ENCODE results near the gene CRY2.

Gene CRY2

GRCh38 chr11:45885274-45885920 is 38.1 kb downstream of the CRY2 start, which contains the start of gene MAPK8IP1:
Gene MAPK8IP1, plus strand, starts transcription at chr11:45885651. Its CDS starts 170 bp downstream, at chr11:45885821.
- Mint-ChIP-seq H3K9me3 (no peaks in the 10 kb centered on the region), H3K4me1 (peaks cover 8% of the 10 kb centered on the region), H3K36me3 (peaks cover 5% of the 10 kb centered on the region), H3K4me3 (peak within 1 kb of the TSS; percentile 49), H3K27me3 (peaks cover 33% of the 10 kb centered on the region), H3K27ac (no peak within 1 kb of the TSS)
- CTCF ChIA-PET = no interaction called here
- DNase-seq = peak; percentile 69

GRCh38 chr11:45885921-45886721 is 38.8 kb downstream of the CRY2 start:
- CTCF ChIA-PET = no interaction called here
- Mint-ChIP-seq H3K9me3 (no peaks in the 10 kb centered on the region), H3K4me1 (peaks cover 8% of the 10 kb centered on the region), H3K4me3 (peak overlapping the region; percentile 37), H3K27ac (no peak overlapping the region), H3K36me3 (no peaks in the 10 kb centered on the region), H3K27me3 (peaks cover 35% of the 10 kb centered on the region)
- DNase-seq = no peak

GRCh38 chr11:45886816-45887520 is 39.7 kb downstream of the CRY2 start:
- H3K4me3 Mint-ChIP-seq = peak overlapping the region; percentile 37

GRCh38 chr11:45887587-45887986 is 40.3 kb downstream of the CRY2 start:
- peaks cover 43% of the 10 kb centered on the region for H3K27me3 Mint-ChIP-seq
- no peak for DNase-seq
- peaks cover 8% of the 10 kb centered on the region for H3K4me1 Mint-ChIP-seq
- no peak overlapping the region for H3K4me3 Mint-ChIP-seq
- no peak overlapping the region for H3K27ac Mint-ChIP-seq
- no peaks in the 10 kb centered on the region for H3K36me3 Mint-ChIP-seq
- no peaks in the 10 kb centered on the region for H3K9me3 Mint-ChIP-seq
- CTCF ChIA-PET = no interaction called here

More at GRCh38 chr11:45886816-45887520, 39.7 kb downstream of the CRY2 start:
- H3K9me3 Mint-ChIP-seq = no peaks in the 10 kb centered on the region
- DNase-seq = no peak
- no peak overlapping the region for H3K27ac Mint-ChIP-seq
- no peaks in the 10 kb centered on the region for H3K36me3 Mint-ChIP-seq
- H3K27me3 Mint-ChIP-seq = peaks cover 39% of the 10 kb centered on the region
- peaks cover 8% of the 10 kb centered on the region for H3K4me1 Mint-ChIP-seq
- CTCF ChIA-PET = no interaction called here

- DNase-seq = no peak
- Mint-ChIP-seq H3K4me3 (no peak overlapping the region), H3K4me1 (peaks cover 6% of the 10 kb centered on the region), H3K36me3 (no peaks in the 10 kb centered on the region), H3K27me3 (peaks cover 56% of the 10 kb centered on the region), H3K27ac (no peak overlapping the region), H3K9me3 (no peaks in the 10 kb centered on the region)
- CTCF ChIA-PET = interaction anchor here (1.8 kb wide), 1 partner anchor 16 kb away, joined by 5 read pairs; no protein-coding TSS in a partner anchor
Measured at GRCh38 chr11:45889555-45889954, 42.3 kb downstream of the CRY2 start.

- CTCF ChIA-PET = interaction anchor here (1.8 kb wide), 1 partner anchor 17 kb away, joined by 5 read pairs; no protein-coding TSS in a partner anchor
- no peak overlapping the region for H3K27ac Mint-ChIP-seq
- no peak for DNase-seq
- no peaks in the 10 kb centered on the region for H3K36me3 Mint-ChIP-seq
- peaks cover 3% of the 10 kb centered on the region for H3K4me1 Mint-ChIP-seq
- H3K9me3 Mint-ChIP-seq = no peaks in the 10 kb centered on the region
- peaks cover 56% of the 10 kb centered on the region for H3K27me3 Mint-ChIP-seq
- H3K4me3 Mint-ChIP-seq = no peak overlapping the region
Measured at GRCh38 chr11:45889966-45890365, 42.7 kb downstream of the CRY2 start.

GRCh38 chr11:45890886-45891550 is 43.7 kb downstream of the CRY2 start:
- Mint-ChIP-seq H3K9me3 (no peaks in the 10 kb centered on the region), H3K4me1 (no peaks in the 10 kb centered on the region), H3K27me3 (peaks cover 57% of the 10 kb centered on the region), H3K36me3 (no peaks in the 10 kb centered on the region), H3K4me3 (no peak overlapping the region), H3K27ac (no peak overlapping the region)
- no peak for DNase-seq
- CTCF ChIA-PET = no interaction called here

- Mint-ChIP-seq H3K9me3 (no peaks in the 10 kb centered on the region), H3K4me3 (no peak overlapping the region), H3K4me1 (no peaks in the 10 kb centered on the region), H3K27ac (no peak overlapping the region), H3K27me3 (peaks cover 57% of the 10 kb centered on the region), H3K36me3 (no peaks in the 10 kb centered on the region)
- no peak for DNase-seq
- CTCF ChIA-PET = no interaction called here
Measured at GRCh38 chr11:45892856-45893255, 45.6 kb downstream of the CRY2 start.

- H3K27me3 Mint-ChIP-seq = peaks cover 74% of the 10 kb centered on the region
- CTCF ChIA-PET = interaction anchor here (1.5 kb wide), 1 partner anchor 21 kb away, joined by 4 read pairs; no protein-coding TSS in a partner anchor
- H3K9me3 Mint-ChIP-seq = no peaks in the 10 kb centered on the region
- H3K27ac Mint-ChIP-seq = no peak overlapping the region
- H3K36me3 Mint-ChIP-seq = no peaks in the 10 kb centered on the region
- no peak for DNase-seq
- H3K4me1 Mint-ChIP-seq = peaks cover 2% of the 10 kb centered on the region
- no peak overlapping the region for H3K4me3 Mint-ChIP-seq
Measured at GRCh38 chr11:45894555-45895247, 47.4 kb downstream of the CRY2 start.

GRCh38 chr11:45895553-45896259 is 48.4 kb downstream of the CRY2 start:
- CTCF ChIA-PET = no interaction called here
- H3K9me3 Mint-ChIP-seq = no peaks in the 10 kb centered on the region
- peaks cover 84% of the 10 kb centered on the region for H3K27me3 Mint-ChIP-seq

GRCh38 chr11:45896422-45896984 is 49.2 kb downstream of the CRY2 start:
- Mint-ChIP-seq H3K27me3 (peaks cover 87% of the 10 kb centered on the region), H3K9me3 (no peaks in the 10 kb centered on the region), H3K4me1 (peaks cover 5% of the 10 kb centered on the region), H3K36me3 (no peaks in the 10 kb centered on the region), H3K27ac (no peak overlapping the region), H3K4me3 (no peak overlapping the region)
- DNase-seq = no peak
- CTCF ChIA-PET = interaction anchor here (1.2 kb wide), 1 partner anchor 24 kb away, joined by 3 read pairs; no protein-coding TSS in a partner anchor

More at GRCh38 chr11:45895553-45896259, 48.4 kb downstream of the CRY2 start:
- H3K36me3 Mint-ChIP-seq = no peaks in the 10 kb centered on the region
- no peak overlapping the region for H3K27ac Mint-ChIP-seq
- peaks cover 5% of the 10 kb centered on the region for H3K4me1 Mint-ChIP-seq
- H3K4me3 Mint-ChIP-seq = no peak overlapping the region
- no peak for DNase-seq

- Mint-ChIP-seq H3K4me3 (no peak overlapping the region), H3K9me3 (no peaks in the 10 kb centered on the region), H3K27me3 (peaks cover 90% of the 10 kb centered on the region), H3K27ac (no peak overlapping the region), H3K4me1 (peaks cover 5% of the 10 kb centered on the region), H3K36me3 (no peaks in the 10 kb centered on the region)
- no peak for DNase-seq
- CTCF ChIA-PET = interaction anchor here (1.2 kb wide), 1 partner anchor 25 kb away, joined by 3 read pairs; no protein-coding TSS in a partner anchor
Measured at GRCh38 chr11:45897556-45897955, 50.3 kb downstream of the CRY2 start.

- Mint-ChIP-seq H3K4me1 (peaks cover 5% of the 10 kb centered on the region), H3K4me3 (peak overlapping the region; percentile 35), H3K9me3 (no peaks in the 10 kb centered on the region), H3K27me3 (peaks cover 89% of the 10 kb centered on the region), H3K36me3 (no peaks in the 10 kb centered on the region), H3K27ac (no peak overlapping the region)
- DNase-seq = no peak
- CTCF ChIA-PET = interaction anchor here (1.4 kb wide), 1 partner anchor 26 kb away, joined by 3 read pairs; no protein-coding TSS in a partner anchor
Measured at GRCh38 chr11:45899086-45899447, 51.8 kb downstream of the CRY2 start.
